AG20443 (cell line): ENCODE results near the gene SHTN1.
A peak's percentile ranks its signal among the peaks of the same experiment; 100 is the strongest.

ENCODE experiments used
- DNase-seq: peaks from one replicate; pipeline ENCODE4 v3.0.0; 2012; ENCODE audit warnings: low spot score, mixed read lengths

Gene SHTN1, protein sequence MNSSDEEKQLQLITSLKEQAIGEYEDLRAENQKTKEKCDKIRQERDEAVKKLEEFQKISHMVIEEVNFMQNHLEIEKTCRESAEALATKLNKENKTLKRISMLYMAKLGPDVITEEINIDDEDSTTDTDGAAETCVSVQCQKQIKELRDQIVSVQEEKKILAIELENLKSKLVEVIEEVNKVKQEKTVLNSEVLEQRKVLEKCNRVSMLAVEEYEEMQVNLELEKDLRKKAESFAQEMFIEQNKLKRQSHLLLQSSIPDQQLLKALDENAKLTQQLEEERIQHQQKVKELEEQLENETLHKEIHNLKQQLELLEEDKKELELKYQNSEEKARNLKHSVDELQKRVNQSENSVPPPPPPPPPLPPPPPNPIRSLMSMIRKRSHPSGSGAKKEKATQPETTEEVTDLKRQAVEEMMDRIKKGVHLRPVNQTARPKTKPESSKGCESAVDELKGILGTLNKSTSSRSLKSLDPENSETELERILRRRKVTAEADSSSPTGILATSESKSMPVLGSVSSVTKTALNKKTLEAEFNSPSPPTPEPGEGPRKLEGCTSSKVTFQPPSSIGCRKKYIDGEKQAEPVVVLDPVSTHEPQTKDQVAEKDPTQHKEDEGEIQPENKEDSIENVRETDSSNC

DNA sequence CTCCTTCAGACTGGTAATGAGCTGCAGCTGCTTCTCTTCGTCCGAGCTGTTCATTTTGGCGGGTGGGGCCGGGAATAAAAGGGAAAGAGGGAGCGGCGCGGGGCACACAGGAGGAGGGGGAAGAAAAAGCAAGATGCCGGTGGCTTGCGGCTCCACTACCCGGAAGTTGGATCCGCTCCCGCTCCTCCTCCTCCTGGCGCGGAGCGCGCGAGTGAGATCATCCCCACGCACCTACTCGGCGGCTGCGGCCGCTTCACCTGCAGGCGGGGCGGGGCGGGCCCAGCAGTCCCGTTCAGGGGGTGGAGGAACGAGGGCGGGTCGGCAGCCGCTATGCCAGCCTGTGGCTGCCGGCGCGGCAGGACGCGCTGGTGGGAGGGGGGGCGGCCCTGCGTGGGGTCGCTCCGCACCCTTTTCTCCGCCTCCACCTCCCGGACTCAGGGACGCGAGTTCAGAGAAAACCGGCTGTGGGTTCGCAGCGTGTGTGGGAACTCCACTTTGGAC, at the start of gene SHTN1:
SHTN1 (minus strand) TSS at position 162 of the 501 bp plus-strand sequence; CDS start at position 54, 108 bp downstream.
- DNase-seq: peak; percentile 73

DNA sequence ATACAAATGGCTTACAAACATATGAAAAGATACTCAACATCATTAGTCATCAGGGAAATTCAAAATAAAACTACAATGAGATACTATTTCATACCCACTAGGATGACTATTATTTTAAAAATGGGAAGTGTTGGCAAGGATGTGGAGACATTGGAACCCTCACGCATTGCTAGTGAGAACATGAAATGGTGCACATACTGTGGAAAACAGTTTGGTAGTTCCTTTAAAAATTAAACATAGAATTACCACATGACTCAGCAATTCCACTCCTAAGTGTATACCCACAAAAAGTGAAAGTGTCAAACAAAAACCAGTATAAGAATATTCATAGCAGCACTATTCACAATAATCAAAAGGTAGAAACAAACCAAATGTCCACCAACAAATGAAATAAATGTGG, 48.5 kb upstream of the SHTN1 start:
- DNase-seq: no peak

DNA sequence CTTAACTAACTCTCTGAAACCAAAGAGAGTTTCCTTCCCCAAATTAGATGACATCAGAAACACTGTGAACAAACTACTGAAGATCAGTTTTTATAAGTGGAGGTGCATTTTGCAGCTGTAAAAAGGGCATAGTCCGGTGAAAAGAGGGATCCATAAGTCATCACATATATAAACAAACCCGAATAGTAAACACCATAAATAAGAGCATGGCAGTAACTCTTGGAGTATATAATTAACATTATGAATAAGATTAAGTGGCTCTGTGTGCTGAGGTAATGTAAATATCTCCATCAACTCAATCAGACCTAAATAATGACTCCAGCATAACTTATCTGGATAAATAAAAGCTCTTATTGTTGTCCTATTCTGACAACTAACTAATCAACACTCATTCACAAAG, 43.0 kb upstream of the SHTN1 start:
- DNase-seq: no peak

DNA sequence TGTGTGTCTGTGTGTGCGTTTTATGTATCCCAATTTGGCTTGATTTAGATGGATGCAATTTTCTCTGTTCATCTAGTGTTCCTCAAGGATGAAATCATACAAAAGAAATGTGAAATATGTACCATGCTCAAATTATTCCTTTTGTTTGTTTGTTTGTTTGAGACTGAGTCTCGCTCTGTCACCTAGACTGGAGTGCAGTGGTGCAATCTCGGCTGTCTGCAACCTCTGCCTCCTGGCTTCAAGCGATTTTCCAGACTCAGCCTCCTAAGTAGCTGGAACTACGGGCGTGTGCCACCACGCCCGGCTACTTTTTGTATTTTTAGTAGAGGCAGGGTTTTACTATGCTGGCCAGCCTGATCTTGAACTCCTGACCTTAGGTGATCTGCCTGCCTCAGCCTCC, 11.3 kb upstream of the SHTN1 start:
- no peak for DNase-seq

DNA sequence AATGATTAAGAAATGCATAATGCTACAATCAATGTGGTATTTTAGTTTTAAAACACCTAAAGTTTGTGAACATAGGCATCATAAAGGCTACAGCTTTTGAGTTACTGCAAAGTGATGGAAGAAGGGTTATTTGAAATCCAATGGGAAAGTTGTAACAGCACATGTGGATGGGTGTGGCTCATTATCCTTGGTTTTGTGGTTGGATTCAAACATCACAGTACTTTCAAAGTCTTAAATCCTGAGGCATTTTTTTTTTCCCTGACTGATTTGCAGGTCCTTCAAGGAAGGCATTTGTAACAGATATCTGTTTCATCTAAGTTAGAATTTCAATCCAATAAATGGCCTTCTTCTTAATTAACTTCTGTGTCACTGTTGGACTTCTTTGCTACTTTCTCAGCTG, 9.8 kb upstream of the SHTN1 start:
- peak; percentile 13 for DNase-seq

DNA sequence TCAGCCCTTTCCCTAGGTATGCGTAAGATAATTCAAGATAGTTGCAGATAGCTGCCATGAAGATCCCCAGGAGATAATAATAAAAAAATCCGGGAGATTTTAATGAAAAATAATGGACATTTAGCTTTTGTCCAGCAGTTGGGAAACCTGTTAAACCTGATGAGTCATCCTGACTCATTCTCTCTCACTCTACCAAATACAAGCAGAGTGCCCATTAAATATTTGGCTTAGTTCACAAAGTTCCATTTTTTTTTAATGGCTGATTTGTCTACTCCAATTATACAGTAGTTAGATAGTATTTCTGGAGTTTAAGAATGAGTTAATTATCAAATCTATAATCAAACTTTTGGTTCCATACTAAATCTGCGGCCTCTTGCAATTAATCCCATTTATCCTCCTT, 2.1 kb upstream of the SHTN1 start:
- peak; percentile 61 for DNase-seq

DNA sequence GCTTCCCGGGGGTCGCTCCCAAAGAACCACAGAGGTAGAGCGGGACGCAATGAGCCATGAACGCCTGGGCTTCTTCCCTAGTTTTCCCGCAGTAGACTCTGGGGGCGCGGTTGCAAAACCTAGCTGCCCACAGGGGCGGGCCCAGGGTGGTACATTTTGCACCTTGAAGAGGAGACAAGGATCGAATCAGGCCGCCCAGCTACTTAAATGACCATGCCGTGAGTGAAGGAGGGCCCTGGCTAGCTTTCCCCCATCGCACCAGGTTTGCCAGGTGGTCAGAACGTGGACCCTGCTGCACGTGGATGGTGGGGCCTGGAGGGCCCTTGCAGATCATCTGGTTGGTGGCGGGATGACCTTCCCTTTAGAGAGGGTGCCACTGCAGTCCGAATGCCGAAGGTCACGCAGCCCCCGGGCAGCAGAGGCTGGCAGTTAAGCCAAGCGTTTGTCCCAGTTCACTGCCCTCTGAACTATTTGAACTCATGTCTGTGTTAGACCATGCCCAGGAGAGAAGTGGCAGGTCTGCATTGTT, 604 bp upstream of the SHTN1 start:
- peak; percentile 34 for DNase-seq

DNA sequence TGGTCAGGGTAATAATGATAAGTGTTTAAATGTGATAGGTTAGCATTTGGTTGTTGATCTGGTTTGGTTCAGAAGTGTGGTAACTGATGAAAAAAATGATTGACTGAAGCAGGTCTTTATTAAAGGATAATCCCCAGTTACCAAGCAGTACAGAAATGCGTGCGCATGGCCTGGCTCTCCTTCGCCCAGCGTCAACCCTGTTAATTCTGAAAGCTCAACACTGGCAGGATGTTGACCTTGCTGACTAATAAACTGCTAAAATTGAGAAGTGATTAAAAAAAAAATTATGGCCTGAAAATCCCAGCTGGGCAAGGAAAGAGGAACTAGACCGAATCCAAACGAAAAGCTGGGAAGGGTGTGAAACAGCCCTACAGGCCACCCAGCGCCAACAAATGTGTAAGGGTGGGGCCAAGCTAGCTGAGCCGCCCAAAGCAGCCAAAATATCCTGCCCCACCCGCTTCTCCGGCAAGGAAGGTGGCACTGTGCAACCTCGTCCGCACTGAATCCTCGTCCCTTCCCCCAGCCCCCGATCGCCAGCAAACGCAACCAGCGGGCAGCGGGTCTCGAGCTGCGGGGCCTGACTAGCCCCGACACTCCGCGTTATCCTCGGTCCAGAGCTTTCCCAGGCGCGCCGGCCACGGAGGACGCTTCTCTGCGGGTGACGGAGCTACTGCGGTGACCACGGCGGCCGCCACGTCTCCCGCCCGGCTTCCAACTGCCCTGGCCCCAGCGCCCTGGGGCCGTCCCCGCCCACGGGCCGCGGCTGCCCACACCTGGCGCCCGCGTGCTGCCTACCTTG, 561 bp downstream of the SHTN1 start:
- peak; percentile 77 for DNase-seq

DNA sequence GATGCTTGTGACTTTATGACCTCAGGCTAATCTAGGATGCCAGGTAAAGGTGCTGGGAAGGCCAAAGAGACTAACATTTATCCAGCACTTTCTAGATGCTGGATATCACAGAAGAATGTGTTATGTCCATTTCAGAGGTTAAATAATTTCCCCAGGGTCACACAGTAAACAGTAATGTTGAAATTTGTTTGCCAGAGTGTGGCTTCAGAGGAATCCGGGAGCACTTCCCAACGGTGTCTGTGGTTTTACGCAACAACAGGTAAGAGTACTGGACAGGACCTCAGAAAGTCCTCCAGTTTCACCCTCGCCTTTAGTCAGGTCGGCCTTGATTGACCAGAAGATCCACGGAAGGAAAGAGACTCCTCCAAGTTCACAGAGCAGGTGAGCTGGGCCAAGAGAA, 1.7 kb downstream of the SHTN1 start:
- no peak for DNase-seq

DNA sequence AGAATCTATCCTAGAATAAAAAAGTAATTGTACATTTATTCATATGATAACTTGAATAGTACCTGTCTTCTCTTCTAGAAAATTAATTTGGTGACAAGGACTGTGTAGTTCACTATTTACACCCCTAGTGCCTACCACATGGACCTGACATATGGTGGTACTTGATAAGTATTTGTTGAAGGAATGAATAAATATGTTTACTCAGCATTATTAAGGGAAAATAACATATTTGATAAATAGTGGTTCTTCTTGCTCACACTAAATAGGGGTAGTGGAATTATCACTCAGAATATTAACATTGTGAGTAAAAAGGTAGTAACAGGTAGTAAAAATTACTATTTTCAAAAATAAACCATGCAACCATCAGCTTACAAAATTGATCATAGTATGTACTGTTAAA, 2.8 kb downstream of the SHTN1 start:
- DNase-seq: no peak

DNA sequence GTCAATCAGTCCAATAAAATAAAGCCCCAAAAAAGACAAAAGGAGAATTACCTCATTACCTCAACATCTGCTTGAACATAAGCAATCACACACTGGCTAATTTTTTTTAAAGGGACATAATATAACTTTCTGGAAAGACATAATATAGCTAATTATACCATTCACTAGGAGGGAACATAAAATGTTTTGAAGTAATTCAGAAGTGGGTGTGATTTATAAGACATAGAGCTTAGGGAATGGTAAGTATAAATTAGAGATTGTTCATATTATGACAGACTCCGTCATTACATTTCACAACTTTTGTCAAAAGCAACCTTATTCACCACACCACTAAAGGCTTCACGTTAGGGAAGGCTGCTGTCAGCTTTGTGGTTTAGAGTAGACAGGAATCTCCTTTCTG, 3.8 kb downstream of the SHTN1 start:
- DNase-seq: no peak

DNA sequence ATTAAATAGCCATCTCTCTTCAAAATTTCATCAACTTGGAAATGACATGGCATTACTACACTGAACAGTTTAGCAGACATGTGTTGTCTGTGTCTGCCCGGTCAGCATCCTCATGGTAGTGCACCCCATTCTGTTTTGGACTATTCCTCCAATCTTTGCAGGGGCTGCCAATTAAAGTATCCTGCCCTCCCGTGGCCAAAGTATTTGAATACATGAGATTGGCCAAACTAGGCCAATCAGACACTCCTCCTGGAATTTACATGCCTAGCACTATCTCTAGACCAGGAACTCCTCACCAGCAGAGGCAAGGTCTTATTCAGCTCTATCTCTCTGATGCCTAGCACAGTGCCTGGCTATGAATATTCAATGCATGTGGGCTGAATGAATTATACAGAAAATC, 4.4 kb downstream of the SHTN1 start:
- no peak for DNase-seq

DNA sequence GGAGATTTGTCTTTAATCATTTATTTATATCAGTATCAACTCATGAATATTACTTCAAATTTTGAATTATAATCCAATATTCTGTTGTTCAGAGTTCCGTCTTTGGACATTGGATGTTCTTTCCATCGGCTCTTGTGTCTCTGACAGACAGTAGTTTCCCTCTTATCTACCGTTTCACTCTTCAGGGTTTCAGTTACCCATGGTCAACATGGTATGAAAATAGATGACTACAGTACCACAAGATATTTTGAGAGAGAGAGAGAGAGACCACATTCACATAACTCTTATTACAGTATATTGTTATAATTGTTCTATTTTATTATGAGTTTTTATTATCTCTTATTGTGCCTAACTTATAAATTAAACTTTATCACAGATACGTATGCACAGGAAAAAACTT, 6.8 kb downstream of the SHTN1 start:
- DNase-seq: no peak

DNA sequence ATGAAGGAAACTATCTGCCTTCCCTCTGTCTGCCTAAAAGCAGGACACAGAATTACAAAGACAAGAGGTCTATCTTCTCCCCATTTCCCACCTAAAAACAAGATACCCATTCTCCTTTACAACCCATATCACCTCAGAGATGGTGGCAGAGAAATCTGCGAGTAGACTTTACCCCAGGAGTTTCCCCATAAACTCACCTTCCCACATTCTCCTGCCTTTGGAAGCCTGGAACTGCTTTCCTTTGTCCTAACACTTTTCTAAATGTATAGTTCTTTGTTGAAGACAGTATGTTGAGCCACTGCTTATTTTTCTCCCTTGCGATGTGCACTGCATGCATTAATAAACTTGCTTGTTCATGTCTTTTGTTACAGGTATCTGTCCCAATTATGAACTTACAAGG, 8.0 kb downstream of the SHTN1 start:
- no peak for DNase-seq

DNA sequence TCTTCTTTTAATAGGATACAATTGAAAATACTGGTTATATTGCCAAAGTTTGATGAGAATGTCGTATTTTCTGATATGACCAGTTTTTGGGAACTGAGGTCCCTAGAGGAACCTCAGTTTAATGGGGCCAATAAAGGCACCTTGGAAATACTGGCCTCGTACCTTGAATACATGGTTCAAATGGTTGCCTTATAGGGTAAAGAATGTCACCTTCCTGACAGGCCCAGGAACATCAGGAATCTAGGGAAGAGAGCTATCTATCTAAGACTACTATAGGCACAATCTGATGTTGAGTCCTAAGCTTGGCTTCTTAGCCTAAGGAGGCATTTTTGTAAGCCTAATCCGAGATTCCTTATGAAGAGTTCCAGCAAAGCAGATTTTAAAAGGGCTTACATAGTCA, 9.3 kb downstream of the SHTN1 start:
- no peak for DNase-seq

DNA sequence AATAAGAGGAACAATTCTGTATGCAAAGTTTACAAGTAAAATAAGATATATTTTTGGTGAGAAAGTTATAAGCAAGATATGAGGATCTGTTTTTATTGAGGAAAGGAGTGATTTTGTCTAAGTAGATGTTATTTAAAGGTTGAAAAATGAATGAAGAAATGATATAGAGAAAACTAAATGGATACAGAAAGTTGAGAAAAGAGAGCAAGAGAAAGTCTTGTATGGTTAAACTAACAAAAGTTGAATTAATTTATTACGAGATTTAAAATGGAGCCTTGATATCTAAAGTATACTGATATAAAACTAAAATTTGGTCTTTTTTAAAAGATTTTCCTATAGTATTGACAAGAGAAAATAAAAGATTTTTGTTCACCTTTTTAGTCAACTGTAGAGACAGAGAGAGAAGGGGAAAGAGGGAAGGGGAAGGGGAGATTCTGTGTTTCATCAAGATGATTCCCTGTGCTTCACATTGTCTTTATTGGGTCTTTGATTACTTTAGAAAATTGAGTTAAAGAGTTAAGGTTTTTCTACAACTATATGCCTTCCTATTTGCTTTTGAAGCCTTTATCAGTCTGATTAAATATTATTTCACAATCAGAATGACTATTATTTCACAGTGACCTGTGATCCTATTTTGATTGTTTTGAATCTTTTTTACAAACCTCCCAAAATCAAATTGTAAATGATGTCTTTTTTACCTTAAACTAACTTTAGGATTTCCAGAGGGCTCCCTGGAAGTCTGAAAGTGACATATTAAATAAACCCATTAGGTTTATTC, 10.7 kb downstream of the SHTN1 start:
- no peak for DNase-seq

DNA sequence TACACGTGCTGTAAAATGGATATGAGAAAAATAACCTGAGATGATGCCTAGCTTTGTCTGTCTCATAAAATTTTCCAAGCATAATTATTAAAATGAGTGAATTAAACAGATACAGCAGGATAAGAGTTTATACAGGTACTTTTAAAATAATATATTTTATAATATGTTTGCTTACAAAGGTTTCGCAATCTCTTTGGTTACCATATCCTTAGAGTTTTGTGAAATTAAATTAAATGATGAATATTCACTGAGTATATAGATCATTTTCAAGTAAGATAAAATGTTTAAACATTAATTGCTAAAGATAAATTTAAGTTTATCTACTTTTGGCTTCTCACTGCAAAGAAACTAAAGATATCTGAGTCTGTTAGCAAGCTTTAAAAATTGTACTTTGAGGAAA, 11.4 kb downstream of the SHTN1 start:
- DNase-seq: no peak

DNA sequence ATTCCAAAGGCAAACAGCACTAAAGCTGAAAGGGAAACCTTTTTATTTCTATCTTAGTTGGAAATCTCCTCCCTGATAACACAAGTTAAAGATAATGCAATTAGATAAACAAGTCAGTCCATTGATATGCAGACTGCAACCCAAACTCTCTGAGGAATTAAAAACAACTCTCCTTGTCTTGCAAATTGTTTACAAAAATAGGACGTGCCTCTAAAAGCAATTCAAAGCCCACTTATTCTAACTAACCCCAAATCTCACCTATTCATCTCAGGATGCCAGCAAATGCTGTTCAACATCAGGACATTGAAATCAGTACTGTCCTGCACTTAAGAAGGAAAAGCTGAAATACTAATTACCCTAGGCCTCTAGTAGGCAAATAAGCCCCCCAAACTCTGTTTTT, 12.8 kb downstream of the SHTN1 start:
- no peak for DNase-seq

DNA sequence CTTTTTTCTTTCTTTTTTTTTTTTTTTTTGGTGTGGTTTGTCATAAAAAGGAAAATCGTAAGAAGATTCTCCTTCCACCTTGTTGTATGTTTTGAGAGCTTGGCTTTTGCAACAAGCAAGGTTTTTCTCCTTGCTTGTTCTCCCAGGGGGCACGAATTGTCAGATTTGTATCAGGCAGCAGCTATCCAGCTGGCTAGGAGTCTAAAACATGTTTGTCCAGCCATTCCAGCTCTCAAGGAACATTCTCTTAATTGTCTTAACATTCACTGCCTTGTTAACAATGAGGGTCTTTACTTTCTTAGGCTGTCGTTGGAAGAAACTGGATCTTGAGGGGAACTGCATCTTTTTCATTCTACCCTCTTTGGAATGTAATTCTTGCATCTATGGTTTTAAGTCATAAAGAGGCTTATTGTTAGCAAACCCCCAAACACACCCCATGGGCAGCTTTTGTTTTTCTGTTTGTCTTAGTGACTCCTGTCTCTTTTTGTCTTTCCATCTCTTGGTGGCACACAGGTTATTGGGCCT, 14.6 kb downstream of the SHTN1 start:
- no peak for DNase-seq

DNA sequence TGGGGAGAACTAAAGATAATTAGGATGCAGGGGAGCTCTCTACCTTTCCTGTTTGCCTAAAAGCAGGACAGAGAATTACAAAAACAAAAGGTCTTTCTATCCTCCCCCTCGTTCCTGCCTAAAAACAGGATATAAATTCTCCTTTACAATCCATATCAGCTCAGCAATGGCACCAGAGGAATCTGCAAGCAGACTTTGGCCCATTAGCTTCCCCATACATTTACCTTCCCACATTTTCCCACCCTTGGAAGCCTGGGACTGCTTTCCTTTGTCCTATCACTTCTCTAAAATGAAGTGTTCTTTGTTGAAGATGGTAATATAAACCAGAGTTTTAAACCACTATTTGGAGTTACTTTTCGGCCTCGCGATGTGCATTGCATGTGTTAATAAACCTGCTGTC, 15.5 kb downstream of the SHTN1 start:
- DNase-seq: no peak

DNA sequence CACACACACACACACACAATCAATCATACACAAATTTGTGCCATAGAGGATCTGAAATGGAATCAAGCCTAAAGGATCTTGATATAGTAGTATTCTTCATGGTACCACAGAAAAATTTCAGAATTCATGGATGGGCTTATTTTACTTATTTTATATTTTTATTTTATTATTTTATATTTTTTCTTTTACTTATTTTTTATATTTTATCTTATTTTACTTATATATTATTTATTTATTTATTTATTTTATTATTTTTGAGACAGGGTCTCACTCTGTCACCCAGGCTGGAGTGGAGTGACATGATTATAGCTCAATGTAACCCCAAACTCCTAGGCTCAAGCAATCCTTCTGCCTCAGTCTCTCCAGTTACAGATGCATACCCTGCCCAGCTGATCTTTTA, 16.7 kb downstream of the SHTN1 start:
- no peak for DNase-seq

DNA sequence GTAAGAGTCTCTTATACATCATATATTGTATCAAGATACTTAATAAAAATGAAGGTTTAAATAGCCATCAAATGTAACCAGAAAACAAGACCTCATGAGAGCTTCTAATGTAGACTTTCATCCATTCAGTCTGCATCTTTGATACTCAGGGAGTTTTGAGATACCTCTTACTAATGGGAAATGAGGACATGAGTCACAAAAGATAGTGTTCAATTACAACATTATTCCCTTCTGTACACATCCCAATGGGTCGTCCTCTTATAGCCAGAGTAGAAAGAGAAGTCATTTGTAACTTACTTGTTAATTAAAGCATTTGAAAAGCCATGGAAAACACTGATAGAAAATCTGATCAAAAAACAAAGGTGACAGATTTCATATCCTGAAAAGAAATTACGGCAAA, 19.4 kb downstream of the SHTN1 start:
- no peak for DNase-seq
